Jurkat, Clone E6-1 (cell line): Measurements from ENCODE around the gene NMB. TPM values are rescaled to one million over a fixed set of nuclear protein-coding genes. Genes with fewer than 3 reads are reported as not detected.
A peak's percentile ranks its signal among the peaks of the same experiment; 100 is the strongest.
"Not testable (repeated sequence)": the region's sequence is repeated elsewhere in the genome, so short reads cannot be mapped to it uniquely, and the experiment has no call there.

Source experiments
- DNase-seq: peaks from one replicate; pipeline ENCODE4 v3.0.0-alpha.2; 2011; ENCODE audit warnings: low read depth, low spot score
- H3K4me3 ChIP-seq: 2 replicates; pipeline ENCODE4 v1.5.1; 2011; ENCODE audit warnings: mild to moderate bottlenecking, low read length, control low read depth, moderate library complexity
- polyA plus RNA-seq: library from polyadenylated mRNA; unstranded; fragments of >200 nt; gene quantifications from one replicate; pipeline ENCODE4 v1.2.1, GENCODE V29; 2012; ENCODE audit warnings: missing spikeins; ENCODE audit not compliant: insufficient read length, insufficient read depth

NMB gene, protein sequence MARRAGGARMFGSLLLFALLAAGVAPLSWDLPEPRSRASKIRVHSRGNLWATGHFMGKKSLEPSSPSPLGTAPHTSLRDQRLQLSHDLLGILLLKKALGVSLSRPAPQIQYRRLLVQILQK
- polyA plus RNA-seq, result 21.1 TPM

DNA sequence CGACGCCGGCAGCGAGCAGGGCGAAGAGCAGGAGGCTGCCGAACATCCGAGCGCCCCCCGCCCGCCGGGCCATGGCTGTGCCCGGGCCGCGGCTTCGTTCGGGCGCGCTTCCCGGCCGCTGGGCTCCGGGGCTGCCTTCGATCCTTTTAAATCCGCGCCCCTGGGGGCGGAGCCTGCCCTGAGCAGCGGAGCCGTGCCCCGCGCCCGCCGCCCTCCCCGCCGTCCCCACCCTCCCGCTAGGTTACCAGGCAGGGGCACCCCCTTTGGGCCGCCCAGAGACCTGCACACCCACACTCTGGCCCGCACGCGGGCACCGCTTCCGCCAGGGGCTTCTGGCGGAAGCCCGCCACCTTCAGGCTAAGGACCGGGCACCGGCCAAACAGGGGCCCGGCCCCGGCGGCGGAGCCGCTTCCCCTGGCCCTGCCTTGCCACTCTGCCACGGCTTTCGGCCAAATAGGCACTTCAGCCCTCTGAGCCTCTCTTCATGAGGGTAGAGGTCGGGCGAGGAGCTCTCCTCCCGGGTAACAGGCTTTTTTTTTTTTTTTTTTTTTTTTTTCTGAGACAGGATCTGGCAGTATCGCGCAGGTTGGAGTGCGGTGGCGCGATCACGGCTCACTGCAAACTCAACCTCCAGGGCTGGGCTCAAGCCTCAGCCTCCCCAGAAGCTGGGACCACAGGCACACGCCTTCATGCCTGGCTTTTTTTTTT lies at the start of gene NMB:
Gene NMB, minus strand, starts transcription at position 120 of the 708 bp plus-strand sequence. Its CDS starts 47 bp downstream, at position 73.
- DNase-seq, result peak; percentile 83
- peak within 1 kb of the TSS; percentile 64 for H3K4me3 ChIP-seq

DNA sequence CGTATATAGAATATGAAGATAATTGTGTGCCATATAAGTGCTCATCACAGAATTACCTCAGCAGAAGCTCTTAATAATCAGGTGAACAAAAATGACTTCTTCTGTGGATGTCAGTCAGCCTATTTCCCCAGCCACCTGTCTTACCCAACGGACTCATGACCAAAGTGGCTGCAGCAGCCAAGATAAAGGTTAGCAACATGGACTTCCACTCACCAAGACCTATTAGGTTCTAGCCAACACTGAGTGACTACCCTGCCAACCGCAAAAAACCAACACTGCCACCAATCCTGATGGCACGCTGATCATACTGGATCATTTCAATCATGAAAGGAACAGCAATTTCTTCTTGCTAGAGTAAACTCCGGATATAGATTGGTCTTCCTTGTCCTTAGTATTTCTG lies 45.8 kb upstream of the NMB start:
- no peak for DNase-seq
- H3K4me3 ChIP-seq, result no peak overlapping the region

DNA sequence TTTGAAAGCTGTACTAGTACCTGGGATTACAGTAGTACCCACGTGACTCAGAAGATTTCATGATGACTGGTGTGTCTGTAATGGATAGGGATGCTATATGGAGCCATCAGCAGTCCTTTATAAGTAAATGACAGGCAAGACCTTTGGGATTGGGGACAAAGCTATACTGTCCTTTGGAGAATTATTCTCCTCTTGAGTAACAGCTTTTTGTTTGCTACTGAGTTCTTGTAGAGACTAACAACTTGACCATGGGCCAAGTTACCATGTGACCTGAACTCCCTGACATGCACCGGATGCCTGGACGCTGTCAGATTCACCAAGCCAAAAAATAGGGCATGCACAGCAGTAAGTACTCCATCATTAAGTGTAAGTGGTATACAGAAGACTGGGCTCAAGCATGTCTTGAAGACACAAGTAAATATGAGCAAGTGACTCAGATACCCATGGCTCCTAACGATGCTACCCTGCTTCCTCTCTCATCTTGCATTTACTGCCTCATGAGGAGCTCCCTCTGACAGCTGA lies 45.0 kb upstream of the NMB start:
- H3K4me3 ChIP-seq, result no peak overlapping the region
- no peak for DNase-seq

- no peak overlapping the region for H3K4me3 ChIP-seq
- no peak for DNase-seq
Observed at GRCh38 chr15:84699538-84700191, 41.7 kb upstream of the NMB start.

DNA sequence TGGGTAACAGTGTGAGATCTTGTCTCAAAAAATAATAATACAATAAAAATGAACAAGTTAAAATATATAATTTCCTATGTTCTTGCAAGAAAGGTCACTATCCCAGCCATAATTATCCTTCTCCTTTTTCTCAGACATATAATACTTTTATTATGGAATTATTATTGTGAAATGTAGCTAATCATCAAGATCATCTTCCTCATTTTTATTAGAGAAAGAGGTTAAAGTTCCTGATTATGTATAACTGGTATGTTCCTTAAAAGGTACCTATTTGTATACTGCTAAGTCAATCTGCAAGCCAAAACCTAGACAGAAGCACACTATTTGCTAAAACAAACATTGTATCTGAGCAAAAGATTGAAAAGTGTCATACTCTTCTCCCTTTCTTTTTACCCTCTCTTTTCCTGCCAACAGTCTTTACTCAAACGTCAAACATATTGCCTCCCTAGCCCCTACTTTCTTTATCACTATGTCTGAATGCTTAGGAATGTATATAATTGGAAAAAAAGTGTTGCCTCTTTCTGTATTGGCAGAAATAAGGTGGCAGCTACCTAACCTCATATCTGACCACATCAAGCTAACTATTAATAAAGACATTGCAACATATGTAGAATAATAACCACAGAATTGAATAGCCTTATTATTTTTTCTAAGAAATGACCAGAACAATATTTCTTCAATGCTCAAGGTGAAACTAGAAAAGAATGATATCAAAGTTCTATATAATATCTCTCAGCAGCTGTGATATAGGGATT lies 39.4 kb upstream of the NMB start:
- no peak overlapping the region for H3K4me3 ChIP-seq
- DNase-seq, result no peak

DNA sequence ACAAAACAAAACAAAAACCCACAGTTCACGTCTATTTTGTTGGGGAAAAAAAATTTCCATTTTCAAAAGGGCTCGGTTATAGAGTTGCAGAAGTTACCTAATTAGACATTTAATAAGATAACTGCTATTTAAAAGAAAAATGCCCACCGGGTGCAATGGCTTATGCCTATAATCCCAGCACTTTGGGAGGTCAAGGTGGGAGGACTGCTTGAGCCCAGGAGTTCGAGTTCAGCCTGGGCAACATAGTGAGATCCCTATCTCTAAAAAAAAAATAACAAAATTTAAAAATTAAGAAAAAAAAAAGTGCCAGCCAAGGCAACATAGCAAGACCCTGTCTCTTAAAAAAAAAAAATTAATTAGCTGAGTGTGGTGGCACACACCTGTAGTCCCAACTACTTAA lies 38.8 kb upstream of the NMB start:
- no peak overlapping the region for H3K4me3 ChIP-seq
- no peak for DNase-seq

DNA sequence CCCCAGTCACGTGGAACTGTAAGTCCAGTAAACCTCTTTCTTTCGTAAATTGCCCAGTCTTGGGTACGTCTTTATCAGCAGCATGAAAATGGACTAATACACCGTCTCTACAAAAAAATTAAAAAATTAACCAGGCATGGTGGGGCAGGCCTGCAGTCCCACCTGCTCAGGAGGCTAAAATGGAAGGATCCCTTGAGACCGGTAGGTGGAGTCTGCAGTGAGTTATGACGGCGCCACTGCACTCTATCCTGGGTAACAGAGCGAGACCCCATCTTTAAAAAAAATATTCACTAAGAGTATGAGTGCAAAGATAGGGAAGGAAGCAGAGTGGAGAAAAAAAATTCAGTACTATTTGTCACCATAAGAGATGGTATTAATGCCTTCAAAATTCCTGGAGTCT lies 32.3 kb upstream of the NMB start:
- DNase-seq, result no peak
- H3K4me3 ChIP-seq, result no peak overlapping the region

- no peak overlapping the region for H3K4me3 ChIP-seq
- DNase-seq, result no peak
Observed at GRCh38 chr15:84689858-84690257, 31.9 kb upstream of the NMB start.

- DNase-seq, H3K4me3 ChIP-seq: not testable (repeated sequence)
Observed at GRCh38 chr15:84686446-84686845, 28.4 kb upstream of the NMB start.

DNA sequence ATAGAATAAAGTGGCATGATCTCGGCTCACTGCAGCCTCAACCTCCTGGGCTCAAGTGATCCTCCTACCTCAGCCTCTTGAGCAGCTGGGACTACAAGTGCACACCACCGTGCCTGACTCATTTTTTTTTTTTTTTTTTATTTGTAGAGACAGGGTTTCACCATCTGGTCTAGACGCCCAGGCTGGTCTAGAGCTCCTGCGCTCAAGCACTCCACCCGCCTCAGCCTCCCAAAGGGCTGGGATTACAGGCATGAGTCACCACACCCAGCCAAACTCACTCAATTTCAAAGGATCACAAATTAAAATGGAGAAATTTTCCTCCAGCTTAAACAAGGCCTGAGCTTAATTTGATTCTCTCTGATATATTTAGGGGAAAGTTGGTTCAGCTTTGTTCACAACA lies 27.3 kb upstream of the NMB start:
- no peak for DNase-seq

DNA sequence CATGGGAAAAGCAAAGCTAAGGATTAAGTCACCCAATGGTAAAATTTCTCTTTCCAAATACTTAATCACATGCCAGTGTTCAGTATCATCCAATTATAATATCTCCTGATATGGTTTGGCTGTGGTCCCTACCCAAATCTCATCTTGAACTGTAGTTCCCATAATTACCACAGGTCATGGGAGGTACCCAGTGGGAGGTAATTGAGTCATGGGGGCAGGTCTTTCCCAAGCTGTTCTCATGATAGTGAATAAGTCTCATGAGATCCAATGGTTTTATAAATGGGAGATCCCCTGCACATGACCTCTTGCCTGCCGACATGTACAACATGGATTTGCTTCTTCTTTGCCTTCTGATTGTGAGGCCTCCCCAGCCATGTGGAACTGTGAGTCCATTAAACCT lies 26.1 kb upstream of the NMB start:
- H3K4me3 ChIP-seq, result no peak overlapping the region
- DNase-seq, result no peak

More for the DNA sequence above, 27.3 kb upstream of the NMB start:
- H3K4me3 ChIP-seq, result no peak overlapping the region

DNA sequence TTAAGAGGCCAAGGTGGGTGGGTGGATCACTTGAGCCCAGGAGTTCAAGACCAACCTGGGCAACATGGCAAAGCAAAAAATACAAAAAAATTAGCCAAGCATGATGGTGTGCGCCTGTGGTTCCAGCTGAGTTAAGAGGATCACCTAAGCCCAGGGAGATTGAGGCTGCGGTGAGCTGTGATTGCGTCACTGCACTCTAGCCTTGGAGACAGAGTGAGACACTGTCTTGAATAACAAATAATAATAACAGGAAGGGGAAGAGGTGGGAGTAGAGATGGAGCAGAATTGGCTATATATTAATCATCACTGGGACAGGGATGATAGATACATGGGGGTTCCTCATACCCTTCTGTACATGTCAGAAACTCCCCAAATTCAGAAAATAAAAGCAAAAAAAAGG lies 23.8 kb upstream of the NMB start:
- DNase-seq, result no peak
- no peak overlapping the region for H3K4me3 ChIP-seq

DNA sequence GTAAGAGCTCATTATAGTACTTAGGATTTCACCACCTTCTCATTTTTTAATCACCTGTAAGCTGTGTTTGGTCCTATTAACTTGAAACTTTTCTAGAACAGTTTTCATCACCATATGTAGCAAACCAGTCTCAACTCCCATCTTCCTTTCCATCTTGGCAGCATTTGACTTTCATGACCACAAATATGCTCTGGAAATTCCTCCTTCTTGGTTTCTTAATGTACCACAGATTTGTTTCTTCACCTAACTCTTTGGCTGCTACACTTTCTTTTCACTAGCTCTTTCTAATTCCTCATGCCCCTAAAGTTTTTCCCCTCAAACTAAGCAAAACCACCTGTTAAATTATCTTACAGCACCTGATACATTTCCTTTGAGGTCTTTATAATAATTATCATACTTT lies 13.2 kb upstream of the NMB start:
- DNase-seq, result no peak
- H3K4me3 ChIP-seq, result no peak overlapping the region

DNA sequence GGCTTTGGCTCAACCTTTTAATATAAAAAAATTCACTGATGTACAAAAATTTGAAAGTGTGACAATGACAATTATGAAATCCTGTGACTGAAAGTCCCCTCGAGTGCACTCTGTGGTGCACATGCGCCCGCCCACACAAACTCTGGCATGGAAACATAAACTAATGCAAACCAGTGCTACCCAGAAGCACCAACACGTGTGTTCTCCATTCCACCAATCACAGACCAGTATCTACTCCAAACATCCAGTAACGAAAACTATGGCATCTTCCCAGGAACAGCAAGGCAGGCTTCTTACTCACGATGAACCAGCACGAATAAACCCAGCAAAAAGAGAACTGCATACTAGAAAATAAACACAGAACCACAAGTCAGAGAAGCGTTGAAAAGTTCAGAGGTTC lies 11.7 kb upstream of the NMB start:
- no peak for DNase-seq
- H3K4me3 ChIP-seq, result no peak overlapping the region

GRCh38 chr15:84668221-84668982 lies 10.4 kb upstream of the NMB start:
- no peak overlapping the region for H3K4me3 ChIP-seq
- DNase-seq, result no peak

DNA sequence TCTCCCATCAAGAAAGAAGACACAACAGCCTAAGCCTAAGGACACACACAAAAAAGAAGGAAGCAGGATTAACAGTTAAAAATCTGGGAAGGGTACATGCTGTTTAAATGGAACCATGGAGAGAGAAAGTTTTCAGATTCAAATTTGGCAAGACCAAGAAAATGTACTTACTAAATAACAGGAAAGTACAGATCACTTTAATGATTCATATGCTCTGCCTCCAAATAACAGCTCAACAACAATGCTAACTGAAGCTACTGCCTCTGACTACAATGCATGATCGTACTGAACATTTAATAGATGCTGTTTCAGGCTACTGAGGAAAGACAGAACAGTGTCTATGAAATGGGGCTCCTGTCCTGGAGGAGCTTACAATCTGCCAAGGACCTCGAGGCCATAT lies 8.4 kb upstream of the NMB start:
- H3K4me3 ChIP-seq, result no peak overlapping the region
- DNase-seq, result no peak

GRCh38 chr15:84661001-84661400 lies 3.0 kb upstream of the NMB start:
- DNase-seq, result no peak
- H3K4me3 ChIP-seq, result no peak overlapping the region

GRCh38 chr15:84659904-84660781 lies 2.1 kb upstream of the NMB start:
- no peak for DNase-seq
- no peak overlapping the region for H3K4me3 ChIP-seq
